Inferior parietal cortex (tissue), 1 donor: ENCODE data around the gene GRP.

Experiments used
- DNase-seq: peaks from one replicate; pipeline ENCODE4 v3.0.0-alpha.2; 2016; ENCODE audit errors: extremely low spot score

Gene GRP

GRCh38 chr18:59267503-59268126 is 47.7 kb downstream of the GRP start:
- no peak for DNase-seq

GRCh38 chr18:59268127-59268720 is 48.3 kb downstream of the GRP start:
- DNase-seq, result no peak

DNA sequence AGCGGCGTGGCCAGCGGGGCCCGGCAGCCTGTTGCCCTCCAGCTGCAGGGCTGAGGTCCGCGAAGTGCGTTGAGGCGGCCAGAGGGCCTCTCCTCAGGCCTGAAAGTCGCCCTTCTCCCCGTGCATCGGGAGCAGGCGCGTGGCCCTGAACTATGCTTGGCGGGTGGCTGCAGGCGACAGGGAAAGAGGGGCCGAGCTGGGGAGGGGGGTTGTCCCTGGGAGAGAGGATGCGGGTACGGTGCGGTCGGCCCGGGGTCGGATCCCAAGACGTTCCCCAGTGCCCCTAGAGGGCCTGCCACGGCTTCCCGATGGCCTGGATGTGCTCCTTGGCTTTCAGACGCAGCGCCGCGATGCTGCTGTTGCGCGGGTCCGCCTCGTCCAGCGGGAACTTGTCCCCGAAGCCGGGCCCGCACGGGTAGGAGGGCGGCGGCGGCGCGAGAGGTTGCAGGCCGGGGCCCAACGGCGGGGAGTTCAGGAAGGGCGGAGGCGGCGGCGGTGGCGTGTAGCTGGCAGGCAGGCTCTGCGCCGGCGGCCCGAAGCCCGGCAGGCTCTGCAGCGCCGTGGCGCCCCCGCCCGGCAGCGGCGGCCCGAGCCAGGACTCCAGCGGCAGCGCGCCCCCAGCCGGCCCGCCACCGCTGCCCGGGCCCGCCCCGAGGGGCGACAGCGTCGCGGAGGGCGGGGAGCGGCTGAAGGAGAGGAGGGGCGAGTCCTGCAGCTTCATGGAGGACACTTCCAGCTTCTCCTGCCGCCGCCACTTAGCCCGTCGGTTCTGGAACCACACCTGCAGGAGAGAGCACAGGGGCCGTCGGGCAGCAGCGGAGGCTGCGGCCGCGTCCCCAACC is 49.0 kb downstream of the GRP start:
- DNase-seq, result no peak

GRCh38 chr18:59269563-59270119 is 49.7 kb downstream of the GRP start:
- DNase-seq, result no peak

GRCh38 chr18:59270689-59271257 is 50.8 kb downstream of the GRP start:
- DNase-seq, result no peak

- no peak for DNase-seq
Measured at GRCh38 chr18:59271606-59272220, 51.8 kb downstream of the GRP start.

GRCh38 chr18:59272221-59272888 is 52.4 kb downstream of the GRP start:
- DNase-seq, result no peak

DNA sequence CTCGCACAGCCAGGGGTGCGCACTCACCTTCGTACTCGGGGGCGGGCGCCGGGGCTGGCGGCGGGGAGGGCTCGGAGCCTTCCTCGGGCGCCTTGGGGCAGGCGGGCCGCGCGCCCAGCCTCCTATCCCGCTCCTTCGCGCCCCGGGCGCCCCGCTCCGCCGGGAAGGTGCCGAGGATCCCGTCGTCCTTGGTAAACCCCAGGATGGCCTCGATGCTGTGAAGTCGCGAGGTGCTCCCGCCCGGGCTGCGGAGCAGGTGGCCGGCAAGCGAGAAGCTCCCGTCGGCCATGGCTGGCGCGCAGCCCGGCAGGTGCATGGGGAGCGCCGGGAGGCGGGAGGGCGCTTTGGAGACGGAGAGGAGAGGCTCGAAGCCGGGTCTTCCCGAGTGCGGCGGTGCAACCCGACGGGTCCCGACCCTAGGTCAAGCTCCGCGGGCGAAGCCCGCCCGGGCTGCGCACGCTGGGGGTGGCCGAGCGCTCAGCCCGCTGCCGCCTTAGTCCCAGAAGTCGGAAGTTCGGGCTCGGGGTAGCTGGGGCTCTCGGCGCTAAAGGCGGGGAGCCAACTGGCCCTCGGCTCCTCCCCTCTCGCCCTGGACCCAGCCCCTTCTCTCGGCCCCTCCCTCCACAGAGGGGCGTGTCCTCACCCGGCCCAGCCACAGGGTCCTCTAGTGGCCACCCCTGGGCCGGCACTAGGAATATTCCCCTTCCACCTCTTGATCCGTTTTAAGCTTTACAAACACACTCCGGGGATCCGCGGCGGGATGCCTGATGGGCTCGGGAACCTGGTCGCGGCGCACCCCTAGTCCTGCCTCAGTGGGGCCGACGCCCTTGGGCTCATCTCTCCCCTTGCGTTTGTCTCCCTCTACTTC is 53.2 kb downstream of the GRP start, which contains the start of gene RAX:
TSS of gene RAX (minus strand) at position 564 of the 868 bp plus-strand sequence. CDS start at position 316, 248 bp downstream.
- DNase-seq, result no peak

DNA sequence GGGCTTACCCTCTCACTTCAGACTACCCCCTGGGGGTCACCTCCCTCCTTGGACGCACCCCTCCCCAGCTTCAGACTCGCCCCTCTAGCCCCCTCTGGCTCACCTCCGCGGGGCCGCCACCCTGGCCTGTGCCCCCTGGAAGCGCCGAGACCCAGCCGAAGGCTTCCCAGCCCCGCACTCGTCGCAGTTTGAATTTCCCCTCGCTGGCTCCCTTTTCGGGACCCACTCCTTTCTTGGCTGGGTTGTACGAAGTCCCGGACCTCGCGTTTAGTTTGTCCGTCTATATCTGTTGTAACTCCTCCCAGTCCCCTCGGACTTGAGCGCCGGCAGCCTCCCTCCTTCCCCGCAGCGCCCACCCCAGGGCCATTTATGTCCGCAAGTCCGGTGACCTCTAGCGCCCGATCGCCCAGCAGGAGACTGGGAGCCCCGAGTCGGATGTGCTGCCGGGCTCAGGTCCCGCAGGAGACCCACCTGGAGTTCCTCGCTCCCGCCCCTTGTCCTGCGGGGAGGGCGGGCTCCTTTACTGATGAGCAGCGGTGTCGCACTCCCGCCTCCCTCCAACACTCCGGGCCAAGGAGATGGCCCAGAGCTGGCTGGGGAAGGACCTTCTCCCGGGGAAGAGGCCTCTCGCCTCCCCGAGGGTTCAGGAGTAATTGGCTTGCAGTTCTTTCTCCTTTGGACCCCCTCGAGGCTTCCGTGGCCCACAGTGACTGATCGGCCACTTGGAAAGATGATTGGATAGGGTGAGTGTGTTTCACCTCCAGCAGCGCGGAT is 54.0 kb downstream of the GRP start:
- no peak for DNase-seq

- DNase-seq, result no peak
Measured at GRCh38 chr18:59274533-59274928, 54.6 kb downstream of the GRP start.

GRCh38 chr18:59275406-59275949 is 55.5 kb downstream of the GRP start:
- DNase-seq, result no peak

GRCh38 chr18:59276047-59276446 is 56.1 kb downstream of the GRP start:
- DNase-seq, result no peak

DNA sequence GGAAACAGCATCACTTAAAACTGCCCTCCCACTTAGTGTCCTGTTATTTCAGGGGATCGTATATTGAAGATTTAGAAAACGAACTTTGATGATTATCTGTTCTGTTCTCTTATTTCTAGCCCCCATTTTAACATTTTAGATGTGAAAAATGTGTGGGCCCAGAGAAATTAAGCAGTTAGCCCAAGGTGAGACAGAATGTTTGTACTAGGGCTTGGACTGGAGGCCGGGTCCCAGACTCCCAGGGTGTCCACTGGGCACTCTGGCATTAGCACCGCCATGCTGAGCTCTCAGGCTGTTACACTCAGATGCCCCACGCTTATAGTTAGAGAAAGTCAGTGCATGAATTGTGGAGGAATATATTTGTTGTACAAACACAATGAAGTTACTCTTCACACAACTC is 58.8 kb downstream of the GRP start:
- no peak for DNase-seq

DNA sequence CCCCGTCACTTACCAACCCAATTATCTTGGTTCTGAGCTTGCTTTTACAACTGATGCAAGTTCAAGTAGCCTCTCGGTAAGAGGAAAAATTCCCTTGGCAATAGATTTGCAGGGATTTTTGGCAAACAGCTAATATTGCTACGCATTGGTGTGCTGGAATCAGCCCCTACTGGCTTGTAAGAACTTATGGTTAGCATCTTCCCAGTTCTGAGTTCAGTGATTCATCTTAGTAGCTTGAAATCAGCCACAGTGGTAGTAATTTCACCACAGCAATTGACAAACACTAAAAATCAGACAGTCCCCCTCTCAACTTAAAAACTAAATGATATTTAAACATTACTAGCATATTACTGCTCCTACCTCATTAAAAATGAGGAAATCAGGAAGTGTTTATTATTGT is 59.2 kb downstream of the GRP start:
- DNase-seq, result no peak

DNA sequence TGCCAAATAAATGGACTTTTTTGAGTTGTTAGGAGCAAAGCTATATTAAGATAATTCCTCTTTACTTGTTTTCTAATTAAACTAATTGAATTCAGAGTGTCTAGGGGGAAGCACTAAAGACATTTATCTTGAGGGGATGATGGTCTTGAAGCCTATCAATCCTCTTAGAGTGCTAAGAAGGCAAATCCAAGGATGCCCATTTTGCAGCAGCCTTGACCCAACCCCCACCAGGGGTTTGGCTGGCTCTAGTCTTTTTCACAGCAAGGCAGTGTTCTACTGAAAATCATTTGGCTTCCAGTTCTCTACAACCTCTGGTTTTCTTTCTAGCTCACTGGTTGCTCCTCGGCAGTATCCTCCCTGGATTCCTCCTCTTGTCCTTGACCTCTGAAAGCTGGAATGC is 59.8 kb downstream of the GRP start:
- no peak for DNase-seq
